OCI-LY1 (cell line): ENCODE measurements around the gene KIF4A.
A peak's percentile ranks its signal among the peaks of the same experiment; 100 is the strongest.

ENCODE experiments used
- H2AFZ ChIP-seq: fragments of 200-600 bp; sonication (generic), shearing (Covaris generic); 2 replicates; pipeline ENCODE4 v1.6.0; 2014; ENCODE audit warnings: antibody characterized with exemption, mild to moderate bottlenecking, low read length
- H3F3A ChIP-seq: fragments of 200-600 bp; sonication (generic), shearing (Covaris generic); 2 replicates; pipeline ENCODE4 v1.6.0; 2014; ENCODE audit warnings: mild to moderate bottlenecking, antibody characterized with exemption, low read length, moderate library complexity; ENCODE audit not compliant: insufficient read depth
- H3K27ac ChIP-seq: fragments of 200-600 bp; sonication (generic); 2 replicates; pipeline ENCODE4 v1.5.1; 2014; ENCODE audit warnings: low read length, mixed run types, mild to moderate bottlenecking, low read depth; ENCODE audit not compliant: poor library complexity, severe bottlenecking
- H3K27me3 ChIP-seq: fragments of 200-600 bp; sonication (generic); 2 replicates; pipeline ENCODE4 v1.6.0; 2014; ENCODE audit warnings: antibody characterized with exemption, mild to moderate bottlenecking, low read length, moderate library complexity; ENCODE audit not compliant: insufficient read depth
- H3K36me3 ChIP-seq: fragments of 200-600 bp; sonication (generic); 2 replicates; pipeline ENCODE4 v1.6.1; 2014; ENCODE audit warnings: mild to moderate bottlenecking, antibody characterized with exemption, low read length, moderate library complexity, mixed read lengths; ENCODE audit not compliant: insufficient read depth
- H3K4me1 ChIP-seq: fragments of 200-600 bp; sonication (generic); 2 replicates; pipeline ENCODE4 v1.5.1; 2014; ENCODE audit warnings: mild to moderate bottlenecking, low read length, moderate library complexity; ENCODE audit not compliant: insufficient read depth, severe bottlenecking
- H3K4me2 ChIP-seq: fragments of 200-600 bp; sonication (generic), shearing (Covaris generic); 2 replicates; pipeline ENCODE4 v1.6.1; 2014; ENCODE audit warnings: low read length
- H3K4me3 ChIP-seq: fragments of 200-600 bp; sonication (generic); 2 replicates; pipeline ENCODE4 v1.5.1; 2014; ENCODE audit warnings: low read length, low read depth, mild to moderate bottlenecking, mixed read lengths; ENCODE audit not compliant: poor library complexity, severe bottlenecking
- H3K79me2 ChIP-seq: fragments of 200-600 bp; shearing (Covaris generic); 2 replicates; pipeline ENCODE4 v1.6.1; 2016; ENCODE audit warnings: mixed run types, low read length, mixed read lengths; ENCODE audit not compliant: insufficient read depth
- H3K9ac ChIP-seq: fragments of 200-600 bp; sonication (generic), shearing (Covaris generic); 2 replicates; pipeline ENCODE4 v1.6.1; 2014; ENCODE audit warnings: mild to moderate bottlenecking, low read length, mixed read lengths
- H3K9me2 ChIP-seq: fragments of 200-600 bp; sonication (generic), shearing (Covaris generic); 2 replicates; pipeline ENCODE4 v1.6.1; 2014; ENCODE audit warnings: low read depth, mild to moderate bottlenecking, low read length, mixed read lengths
- H3K9me3 ChIP-seq: fragments of 200-600 bp; shearing (Covaris generic); 2 replicates; pipeline ENCODE4 v1.6.1; 2014; ENCODE audit warnings: low read length, mixed read lengths
- H4K20me1 ChIP-seq: fragments of 200-600 bp; sonication (generic), shearing (Covaris generic); 2 replicates; pipeline ENCODE4 v1.6.0; 2016; ENCODE audit warnings: mild to moderate bottlenecking, low read length; ENCODE audit not compliant: insufficient read depth
- EZH2 ChIP-seq: fragments of 200-600 bp; sonication (generic), shearing (Covaris generic); IDR thresholded peaks from 2 replicates; pipeline ENCODE4 v1.8.0; 2017; ENCODE audit warnings: borderline replicate concordance, mixed run types, mild to moderate bottlenecking, antibody characterized with exemption, low read length, moderate library complexity, mixed read lengths
- TF ChIP-seq, protein P1 (sequence below): fragments of 200-600 bp; sonication (generic), shearing (Covaris generic); IDR thresholded peaks from 2 replicates; pipeline ENCODE4 v1.5.1; 2017; ENCODE audit warnings: mild to moderate bottlenecking, antibody characterized with exemption, low read length, moderate library complexity, mixed read lengths

The KIF4A gene

GRCh38 chrX:70289168-70289792 is 624 bp upstream of the KIF4A start:
- TF ChIP-seq, protein P1, sequence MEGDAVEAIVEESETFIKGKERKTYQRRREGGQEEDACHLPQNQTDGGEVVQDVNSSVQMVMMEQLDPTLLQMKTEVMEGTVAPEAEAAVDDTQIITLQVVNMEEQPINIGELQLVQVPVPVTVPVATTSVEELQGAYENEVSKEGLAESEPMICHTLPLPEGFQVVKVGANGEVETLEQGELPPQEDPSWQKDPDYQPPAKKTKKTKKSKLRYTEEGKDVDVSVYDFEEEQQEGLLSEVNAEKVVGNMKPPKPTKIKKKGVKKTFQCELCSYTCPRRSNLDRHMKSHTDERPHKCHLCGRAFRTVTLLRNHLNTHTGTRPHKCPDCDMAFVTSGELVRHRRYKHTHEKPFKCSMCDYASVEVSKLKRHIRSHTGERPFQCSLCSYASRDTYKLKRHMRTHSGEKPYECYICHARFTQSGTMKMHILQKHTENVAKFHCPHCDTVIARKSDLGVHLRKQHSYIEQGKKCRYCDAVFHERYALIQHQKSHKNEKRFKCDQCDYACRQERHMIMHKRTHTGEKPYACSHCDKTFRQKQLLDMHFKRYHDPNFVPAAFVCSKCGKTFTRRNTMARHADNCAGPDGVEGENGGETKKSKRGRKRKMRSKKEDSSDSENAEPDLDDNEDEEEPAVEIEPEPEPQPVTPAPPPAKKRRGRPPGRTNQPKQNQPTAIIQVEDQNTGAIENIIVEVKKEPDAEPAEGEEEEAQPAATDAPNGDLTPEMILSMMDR = no peak
- TF ChIP-seq EZH2 = no peak
- H3K4me2 ChIP-seq = peak overlapping the region; percentile 85
- no peak overlapping the region for H3K27ac ChIP-seq
- no peaks in the 10 kb centered on the region for H3F3A ChIP-seq
- peaks cover 19% of the 10 kb centered on the region for H3K79me2 ChIP-seq
- H3K9me3 ChIP-seq = no peaks in the 10 kb centered on the region
- H2AFZ ChIP-seq = no peak overlapping the region
- peaks cover 28% of the 10 kb centered on the region for H3K4me1 ChIP-seq
- H3K27me3 ChIP-seq = no peaks in the 10 kb centered on the region
- peak overlapping the region; percentile 94 for H3K4me3 ChIP-seq
- peaks cover 27% of the 10 kb centered on the region for H3K36me3 ChIP-seq
- H3K9me2 ChIP-seq = no peaks in the 10 kb centered on the region
- H4K20me1 ChIP-seq = no peaks in the 10 kb centered on the region
- peak overlapping the region; percentile 87 for H3K9ac ChIP-seq

DNA sequence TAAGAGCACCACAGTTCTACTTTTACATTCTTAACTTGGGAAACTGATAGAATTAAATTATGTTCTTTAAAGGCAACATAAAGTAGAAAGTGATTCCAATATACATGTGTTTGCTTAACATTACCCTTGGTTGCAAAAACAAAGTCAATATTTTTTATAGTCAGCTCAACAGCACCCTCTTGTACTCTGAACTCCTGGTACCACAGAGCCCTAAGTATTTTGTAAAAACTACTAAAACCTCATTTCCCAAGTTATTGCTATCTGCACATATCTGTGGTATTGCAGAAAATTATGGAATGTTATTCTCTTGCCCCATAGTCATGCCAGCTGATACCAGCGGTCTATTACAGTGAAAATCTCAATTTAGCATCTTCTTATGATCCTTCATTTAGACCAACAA is 2.9 kb downstream of the KIF4A start:
- Histone ChIP-seq H3F3A (no peaks in the 10 kb centered on the region), H3K9me2 (no peaks in the 10 kb centered on the region), H2AFZ (no peak overlapping the region), H3K9ac (no peak overlapping the region), H3K4me2 (peak overlapping the region; percentile 85; the same call in 1 of the 2 replicates), H3K27me3 (no peaks in the 10 kb centered on the region), H3K79me2 (peaks cover 19% of the 10 kb centered on the region), H3K36me3 (peaks cover 35% of the 10 kb centered on the region), H3K9me3 (no peaks in the 10 kb centered on the region), H4K20me1 (no peaks in the 10 kb centered on the region), H3K4me3 (no peak overlapping the region), H3K27ac (no peak overlapping the region), H3K4me1 (peaks cover 28% of the 10 kb centered on the region)
- TF ChIP-seq EZH2 = no peak
- TF ChIP-seq, protein P1 = no peak

DNA sequence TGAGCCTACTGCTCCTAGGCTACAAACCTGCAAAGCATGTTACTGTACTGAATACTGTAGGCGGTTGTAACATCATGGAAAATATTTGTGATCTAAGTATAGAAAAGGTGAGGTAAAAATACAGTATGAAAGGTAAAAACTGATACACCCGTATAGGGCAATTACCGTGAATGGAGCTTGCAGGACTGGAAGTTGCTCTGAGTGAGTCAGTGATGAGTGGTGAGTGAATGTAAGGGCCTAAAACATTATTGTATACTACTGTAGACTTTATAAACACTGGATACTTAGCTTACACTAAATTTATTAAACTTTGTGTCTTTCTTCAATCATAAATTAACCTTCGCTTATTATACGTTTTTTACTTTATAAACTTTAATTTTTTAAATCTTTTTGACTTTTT is 3.7 kb downstream of the KIF4A start:
- TF ChIP-seq EZH2 = no peak
- TF ChIP-seq, protein P1 = no peak
- Histone ChIP-seq H3K27ac (no peak overlapping the region), H3K27me3 (no peaks in the 10 kb centered on the region), H3K9me3 (no peaks in the 10 kb centered on the region), H4K20me1 (no peaks in the 10 kb centered on the region), H3F3A (no peaks in the 10 kb centered on the region), H3K9me2 (no peaks in the 10 kb centered on the region), H3K79me2 (peaks cover 19% of the 10 kb centered on the region), H3K36me3 (peaks cover 35% of the 10 kb centered on the region), H3K4me1 (peaks cover 28% of the 10 kb centered on the region), H3K4me3 (no peak overlapping the region), H3K4me2 (no peak overlapping the region), H2AFZ (no peak overlapping the region), H3K9ac (no peak overlapping the region)
